Sigmoid colon (tissue), 4 donors: ENCODE data around the gene HNRNPK.

Source experiments
- CTCF ChIP-seq, 4 experiments: fragments of 450-650 bp in 3 of 4; fragments of 200-600 bp in 1 of 4; IDR thresholded peaks; one replicate each; pipeline ENCODE4 v1.5.1; 2016 to 2019; ENCODE audit warnings: antibody characterized with exemption in 4 of 4, mild to moderate bottlenecking in 3 of 4, moderate library complexity in 2 of 4
- EP300 ChIP-seq, 4 donors: sonication (generic); formaldehyde crosslinking; IDR thresholded peaks; one replicate each; pipeline ENCODE4 v1.6.1; 2017; ENCODE audit warnings: antibody characterized with exemption in 4 of 4

DNA sequence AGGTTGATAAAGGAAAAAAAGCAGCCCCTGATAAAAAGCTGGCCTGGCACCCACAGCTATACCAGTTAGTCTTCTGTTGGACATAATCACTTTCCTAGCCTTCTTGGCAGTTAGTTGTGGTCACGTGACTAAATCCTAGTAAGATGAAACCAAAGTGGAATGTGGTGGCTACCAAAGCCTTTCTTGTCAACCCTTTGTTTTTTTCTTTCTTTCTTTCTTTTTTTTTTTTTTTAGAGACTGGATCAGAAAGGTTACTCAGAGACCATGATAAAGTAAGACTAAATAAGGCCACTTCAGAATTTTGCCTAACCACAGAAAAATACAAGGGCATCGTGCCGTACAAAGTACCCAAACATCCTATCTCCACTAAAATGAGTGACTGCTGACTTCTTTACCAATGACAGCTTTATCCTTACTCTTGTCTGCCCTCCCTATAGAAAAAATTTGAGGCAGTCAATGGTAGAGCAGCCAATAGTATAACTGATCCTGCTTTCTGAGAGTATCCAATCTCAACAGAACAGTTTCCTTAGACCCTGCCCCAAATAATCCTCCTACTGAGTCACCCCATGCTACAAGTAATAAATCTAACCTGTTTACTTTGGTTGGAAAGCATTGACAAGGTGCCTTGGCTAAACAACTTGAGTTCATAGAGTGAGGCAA, 44.6 kb downstream of the HNRNPK start:
- TF ChIP-seq EP300 (IDR thresholded peaks at IDR 0.05) (no peak), CTCF (IDR thresholded peaks at IDR 0.05) (no peak)
